Neural progenitor cell (in vitro differentiated cells): ENCODE results near the gene GCNT1. TPM values are rescaled to one million over a fixed set of nuclear protein-coding genes. Genes with fewer than 3 reads are reported as not detected.
"Not testable (repeated sequence)": the region's sequence is repeated elsewhere in the genome, so short reads cannot be mapped to it uniquely, and the experiment has no call there.

Experiments used
- DNase-seq: peaks from one replicate; pipeline ENCODE4 v3.0.0-alpha.2; 2016; ENCODE audit warnings: low spot score
- H2AFZ ChIP-seq: fragments of 200-600 bp; sonication (generic); replicated peaks from 2 replicates; pipeline ENCODE4 v1.6.1; 2016; ENCODE audit warnings: antibody characterized with exemption
- H3F3A ChIP-seq: fragments of 200-600 bp; sonication (generic); 2 replicates; pipeline ENCODE4 v1.6.1; 2016; ENCODE audit warnings: antibody characterized with exemption, low read depth
- H3K27ac ChIP-seq: fragments of 200-600 bp; sonication (generic); 2 replicates; pipeline ENCODE4 v1.5.1; 2016; ENCODE audit warnings: mild to moderate bottlenecking
- H3K27me3 ChIP-seq: fragments of 200-600 bp; sonication (generic); 2 replicates; pipeline ENCODE4 v1.6.1; 2016; ENCODE audit warnings: mild to moderate bottlenecking, moderate library complexity
- H3K36me3 ChIP-seq: fragments of 200-600 bp; sonication (generic); 2 replicates; pipeline ENCODE4 v1.5.1; 2016
- H3K4me1 ChIP-seq: fragments of 200-600 bp; sonication (generic); 2 replicates; pipeline ENCODE4 v1.6.1; 2016; ENCODE audit warnings: mixed run types
- H3K4me2 ChIP-seq: fragments of 200-600 bp; sonication (generic); 2 replicates; pipeline ENCODE4 v1.6.1; 2016
- H3K4me3 ChIP-seq: fragments of 200-600 bp; sonication (generic); 2 replicates; pipeline ENCODE4 v1.5.1; 2016
- H3K79me2 ChIP-seq: fragments of 200-600 bp; sonication (generic); 2 replicates; pipeline ENCODE4 v1.6.1; 2016; ENCODE audit warnings: low read depth
- H3K9ac ChIP-seq: fragments of 200-600 bp; sonication (generic); 2 replicates; pipeline ENCODE4 v1.6.1; 2016
- H3K9me3 ChIP-seq: fragments of 200-600 bp; sonication (generic); 2 replicates; pipeline ENCODE4 v1.5.1; 2016; ENCODE audit warnings: low read depth
- H4K20me1 ChIP-seq: fragments of 200-600 bp; sonication (generic); 2 replicates; pipeline ENCODE4 v1.6.1; 2016; ENCODE audit warnings: low read depth
- H3K27ac Mint-ChIP-seq: 3 replicates; pipeline ENCODE4 v1.8.0; 2021; ENCODE audit warnings: mixed read lengths
- H3K27me3 Mint-ChIP-seq: 2 replicates; pipeline ENCODE4 v1.8.0; 2022; ENCODE audit warnings: low read depth, mild to moderate bottlenecking, inconsistent platforms, moderate library complexity, mixed read lengths; ENCODE audit not compliant: insufficient read depth
- H3K36me3 Mint-ChIP-seq: 3 replicates; pipeline ENCODE4 v1.8.0; 2021; ENCODE audit warnings: mixed read lengths
- H3K4me1 Mint-ChIP-seq: 3 replicates; pipeline ENCODE4 v1.8.0; 2021; ENCODE audit warnings: mixed read lengths
- H3K4me3 Mint-ChIP-seq: 3 replicates; pipeline ENCODE4 v1.8.0; 2021; ENCODE audit warnings: mild to moderate bottlenecking, moderate library complexity, mixed read lengths
- H3K9me3 Mint-ChIP-seq: 3 replicates; pipeline ENCODE4 v1.8.0; 2020; ENCODE audit warnings: mixed read lengths
- EZH2 ChIP-seq: fragments of 200-600 bp; sonication (generic); IDR thresholded peaks from 2 replicates; pipeline ENCODE4 v1.6.1; 2017; ENCODE audit warnings: antibody characterized with exemption, mild to moderate bottlenecking, moderate library complexity
- EZH2phosphoT487 ChIP-seq: fragments of 200-600 bp; sonication (generic); IDR thresholded peaks from 2 replicates; pipeline ENCODE4 v1.6.1; 2017; ENCODE audit warnings: antibody characterized with exemption
- total RNA-seq: library from RNA; depleted of rRNA; stranded (reverse); fragments of >200 nt; gene quantifications from 2 replicates; pipeline ENCODE4 v1.2.3, GENCODE V29; 2015; ENCODE audit warnings: low replicate concordance
- TF ChIP-seq, protein P1 (sequence below): fragments of 200-600 bp; sonication (generic); IDR thresholded peaks from 2 replicates; pipeline ENCODE4 v1.5.1; 2017; ENCODE audit warnings: antibody characterized with exemption, mild to moderate bottlenecking

GCNT1 gene
- total RNA-seq, 1 donor from 2014 or later = 25.5 TPM

DNA sequence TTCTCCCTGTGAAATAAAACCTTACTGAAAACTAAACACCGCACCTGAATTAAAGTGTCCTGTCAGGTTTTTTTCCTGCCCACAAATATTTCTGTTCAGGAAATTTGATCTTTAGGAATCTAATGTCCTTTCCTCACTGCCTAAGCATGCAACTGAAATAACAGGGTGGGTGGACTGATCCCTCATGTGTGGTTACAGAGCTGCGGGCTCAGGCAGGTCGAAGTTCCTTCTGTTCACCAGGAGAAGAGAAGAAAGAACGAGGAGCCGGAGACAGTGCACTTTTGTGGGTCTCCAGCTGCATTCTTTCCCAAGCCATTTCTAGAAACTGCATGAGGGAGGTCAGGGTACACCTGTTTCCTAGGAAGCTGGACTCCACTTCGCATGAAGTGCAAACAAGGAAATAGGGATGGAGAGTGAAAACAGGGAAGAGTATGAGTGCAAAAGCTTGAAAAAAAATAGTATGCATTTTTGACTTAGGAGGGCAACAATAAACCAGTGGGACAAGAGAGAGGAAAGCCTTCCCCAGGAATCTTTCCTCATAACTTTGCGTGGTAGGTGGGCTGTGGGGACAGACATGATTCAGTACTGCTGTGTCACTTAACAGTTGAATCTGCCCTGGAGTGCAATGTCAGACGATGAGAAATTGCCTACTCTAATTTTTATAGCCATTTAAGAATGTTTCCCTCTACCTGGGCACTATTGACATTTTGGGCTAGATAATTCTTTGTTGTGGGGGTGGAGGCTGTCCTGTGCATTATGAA, 60.3 kb downstream of the GCNT1 start:
- no peaks in the 10 kb centered on the region for H3F3A ChIP-seq
- no peaks in the 10 kb centered on the region for H3K9me3 ChIP-seq
- no peaks in the 10 kb centered on the region for H3K79me2 ChIP-seq
- Mint-ChIP-seq H3K4me1 (no peaks in the 10 kb centered on the region), H3K36me3 (no peaks in the 10 kb centered on the region), H3K9me3 (peaks cover 4% of the 10 kb centered on the region), H3K27ac (no peak overlapping the region), H3K27me3 (peaks cover 2% of the 10 kb centered on the region), H3K4me3 (no peak overlapping the region)
- TF ChIP-seq EZH2 (no peak), EZH2phosphoT487 (no peak)
- TF ChIP-seq, protein P1, sequence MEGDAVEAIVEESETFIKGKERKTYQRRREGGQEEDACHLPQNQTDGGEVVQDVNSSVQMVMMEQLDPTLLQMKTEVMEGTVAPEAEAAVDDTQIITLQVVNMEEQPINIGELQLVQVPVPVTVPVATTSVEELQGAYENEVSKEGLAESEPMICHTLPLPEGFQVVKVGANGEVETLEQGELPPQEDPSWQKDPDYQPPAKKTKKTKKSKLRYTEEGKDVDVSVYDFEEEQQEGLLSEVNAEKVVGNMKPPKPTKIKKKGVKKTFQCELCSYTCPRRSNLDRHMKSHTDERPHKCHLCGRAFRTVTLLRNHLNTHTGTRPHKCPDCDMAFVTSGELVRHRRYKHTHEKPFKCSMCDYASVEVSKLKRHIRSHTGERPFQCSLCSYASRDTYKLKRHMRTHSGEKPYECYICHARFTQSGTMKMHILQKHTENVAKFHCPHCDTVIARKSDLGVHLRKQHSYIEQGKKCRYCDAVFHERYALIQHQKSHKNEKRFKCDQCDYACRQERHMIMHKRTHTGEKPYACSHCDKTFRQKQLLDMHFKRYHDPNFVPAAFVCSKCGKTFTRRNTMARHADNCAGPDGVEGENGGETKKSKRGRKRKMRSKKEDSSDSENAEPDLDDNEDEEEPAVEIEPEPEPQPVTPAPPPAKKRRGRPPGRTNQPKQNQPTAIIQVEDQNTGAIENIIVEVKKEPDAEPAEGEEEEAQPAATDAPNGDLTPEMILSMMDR = no peak
- no peaks in the 10 kb centered on the region for H4K20me1 ChIP-seq
- H3K36me3 ChIP-seq = no peaks in the 10 kb centered on the region
- H3K4me3 ChIP-seq = no peak overlapping the region
- no peak overlapping the region for H3K4me2 ChIP-seq
- H3K27me3 ChIP-seq = no peaks in the 10 kb centered on the region
- H3K9ac ChIP-seq = no peak overlapping the region
- H2AFZ ChIP-seq = no peak overlapping the region
- no peaks in the 10 kb centered on the region for H3K4me1 ChIP-seq
- peak; percentile 2 for DNase-seq
- no peak overlapping the region for H3K27ac ChIP-seq

DNA sequence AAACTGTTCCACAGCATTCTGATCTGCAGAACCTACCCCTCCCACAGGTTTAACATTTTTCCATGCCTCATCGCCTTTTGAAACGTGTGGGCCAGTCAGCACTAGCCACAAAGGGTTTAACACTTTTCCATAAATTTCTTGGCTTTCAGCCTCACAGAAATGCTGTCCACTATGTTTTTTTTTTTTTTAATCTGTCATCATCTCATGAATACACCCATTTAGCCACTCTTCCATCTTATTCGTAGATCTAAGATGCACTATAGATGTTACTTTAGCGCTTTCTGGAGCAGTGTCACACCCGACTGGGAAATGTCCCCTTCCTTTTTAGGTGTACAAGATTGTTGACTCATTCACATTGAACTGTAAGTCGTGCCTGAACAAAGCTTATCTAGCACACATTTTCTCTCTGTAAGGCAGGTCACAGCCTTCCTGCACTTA, 62.3 kb downstream of the GCNT1 start:
- H3K4me1 Mint-ChIP-seq = no peaks in the 10 kb centered on the region
- H3K4me3 Mint-ChIP-seq = no peak overlapping the region

DNA sequence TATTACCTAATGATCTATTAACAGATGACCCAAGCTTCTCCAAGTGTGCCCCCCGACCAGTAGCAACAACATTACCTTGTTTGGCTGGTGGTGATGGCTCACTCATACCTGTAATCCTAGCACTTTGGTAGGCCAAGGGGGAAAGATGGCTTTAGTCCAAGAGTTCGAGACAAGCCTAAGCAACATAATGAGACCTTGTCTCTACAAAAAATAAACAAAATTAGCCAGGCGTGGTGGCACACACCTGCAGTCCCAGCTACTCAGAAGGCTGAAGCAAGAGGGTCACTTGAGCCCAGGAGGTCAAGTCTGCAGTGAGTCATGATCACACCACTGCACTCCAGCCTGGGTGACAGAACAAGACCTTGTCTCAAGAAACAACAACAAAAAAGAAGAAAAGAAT, 62.9 kb downstream of the GCNT1 start:
- H3K9me3 Mint-ChIP-seq = peaks cover 3% of the 10 kb centered on the region
- H3K4me1 Mint-ChIP-seq = no peaks in the 10 kb centered on the region
- no peak overlapping the region for H3K9ac ChIP-seq
- no peak overlapping the region for H3K27ac ChIP-seq
- H3K27me3 ChIP-seq = no peaks in the 10 kb centered on the region
- no peak overlapping the region for H3K4me3 Mint-ChIP-seq
- no peaks in the 10 kb centered on the region for H3K36me3 ChIP-seq
- no peak overlapping the region for H3K4me2 ChIP-seq
- no peak overlapping the region for H2AFZ ChIP-seq
- H3K9me3 ChIP-seq = no peaks in the 10 kb centered on the region
- DNase-seq = no peak
- H3F3A ChIP-seq = no peaks in the 10 kb centered on the region
- no peaks in the 10 kb centered on the region for H4K20me1 ChIP-seq
- H3K36me3 Mint-ChIP-seq = no peaks in the 10 kb centered on the region
- TF ChIP-seq EZH2 = no peak
- TF ChIP-seq, protein P1 = no peak
- TF ChIP-seq EZH2phosphoT487 = no peak
- H3K4me1 ChIP-seq = no peaks in the 10 kb centered on the region
- peaks cover 2% of the 10 kb centered on the region for H3K27me3 Mint-ChIP-seq
- no peaks in the 10 kb centered on the region for H3K79me2 ChIP-seq
- H3K27ac Mint-ChIP-seq = peak overlapping the region; percentile 44
- no peak overlapping the region for H3K4me3 ChIP-seq

More for the DNA sequence above, 62.3 kb downstream of the GCNT1 start:
- H3K9me3 ChIP-seq = no peaks in the 10 kb centered on the region
- H3K36me3 Mint-ChIP-seq = no peaks in the 10 kb centered on the region
- no peak overlapping the region for H3K27ac Mint-ChIP-seq
- no peak for TF ChIP-seq EZH2
- TF ChIP-seq, protein P1 = no peak
- no peaks in the 10 kb centered on the region for H3F3A ChIP-seq
- no peaks in the 10 kb centered on the region for H3K79me2 ChIP-seq
- H3K27me3 ChIP-seq = no peaks in the 10 kb centered on the region
- H2AFZ ChIP-seq = no peak overlapping the region
- DNase-seq = no peak
- peaks cover 3% of the 10 kb centered on the region for H3K9me3 Mint-ChIP-seq
- no peaks in the 10 kb centered on the region for H4K20me1 ChIP-seq
- no peak overlapping the region for H3K27ac ChIP-seq
- no peaks in the 10 kb centered on the region for H3K4me1 ChIP-seq
- H3K4me3 ChIP-seq = no peak overlapping the region
- H3K4me2 ChIP-seq = no peak overlapping the region
- H3K9ac ChIP-seq = no peak overlapping the region
- no peaks in the 10 kb centered on the region for H3K36me3 ChIP-seq
- H3K27me3 Mint-ChIP-seq = peaks cover 2% of the 10 kb centered on the region

DNA sequence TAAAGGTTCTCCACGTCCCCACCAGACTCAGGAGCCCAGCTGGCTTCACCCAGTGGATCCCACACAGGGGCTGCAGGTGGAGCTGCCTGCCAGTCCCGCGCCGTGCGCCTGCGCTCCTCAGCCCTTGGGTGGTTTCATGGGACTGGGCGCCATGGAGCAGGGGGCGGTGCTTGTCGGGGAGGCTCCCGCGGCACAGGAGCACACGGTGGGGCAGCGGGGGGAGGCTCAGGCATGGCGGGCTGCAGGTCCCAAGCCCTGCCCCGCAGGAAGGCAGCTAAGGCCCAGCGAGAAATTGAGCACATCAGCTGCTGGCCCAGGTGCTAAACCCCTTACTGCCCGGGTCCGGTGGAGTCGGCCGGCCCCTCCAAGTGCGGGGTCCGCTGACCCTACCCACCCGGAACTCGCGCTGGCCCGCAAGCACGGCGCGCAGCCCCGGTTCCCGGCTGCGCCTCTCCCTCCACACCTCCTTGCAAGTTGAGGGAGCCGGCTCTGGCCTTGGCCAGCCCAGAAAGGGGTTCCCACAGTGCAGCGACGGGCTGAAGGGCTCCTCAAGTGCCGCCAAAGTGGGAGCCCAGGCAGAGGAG, 64.7 kb downstream of the GCNT1 start:
- not testable (repeated sequence) for H3K36me3 Mint-ChIP-seq, H3K36me3 ChIP-seq, H3K9me3 Mint-ChIP-seq, H3K27ac ChIP-seq, H3K4me3 Mint-ChIP-seq, H2AFZ ChIP-seq, H3K9ac ChIP-seq, H3K4me2 ChIP-seq, H3K27me3 ChIP-seq, H3F3A ChIP-seq, H3K4me1 Mint-ChIP-seq, H3K9me3 ChIP-seq, H3K79me2 ChIP-seq, H3K4me1 ChIP-seq, H3K27ac Mint-ChIP-seq, H4K20me1 ChIP-seq, DNase-seq, H3K27me3 Mint-ChIP-seq, H3K4me3 ChIP-seq
